SK-N-MC (cell line): ENCODE measurements around the gene HPGD.

Experiments
- EZH2 ChIP-seq: fragments of 200-600 bp; sonication (generic); IDR thresholded peaks from one replicate; pipeline ENCODE4 v1.6.1; 2017; ENCODE audit warnings: antibody characterized with exemption
- POLR2AphosphoS5 ChIP-seq: IDR thresholded peaks from 2 replicates; pipeline ENCODE4 v1.6.1; 2012; ENCODE audit warnings: mild to moderate bottlenecking, low read depth, low read length, borderline replicate concordance

- no peak for TF ChIP-seq EZH2
- TF ChIP-seq POLR2AphosphoS5, result no peak
These were observed 41.1 kb upstream of the HPGD start for GRCh38 chr4:174563399-174563798.
